DOHH2 (cell line): ENCODE measurements around the gene DGAT2.
A peak's percentile ranks its signal among the peaks of the same experiment; 100 is the strongest.

Experiments
- H3F3A ChIP-seq: fragments of 200-600 bp; sonication (generic), shearing (Covaris generic); 2 replicates; pipeline ENCODE4 v1.6.0; 2016; ENCODE audit warnings: antibody characterized with exemption, mild to moderate bottlenecking; ENCODE audit not compliant: control insufficient read depth, insufficient read depth
- H3K27ac ChIP-seq: fragments of 200-600 bp; sonication (generic); 2 replicates; pipeline ENCODE4 v1.5.1; 2014; ENCODE audit warnings: low read depth, mild to moderate bottlenecking, low read length, moderate library complexity
- H3K27me3 ChIP-seq: fragments of 200-600 bp; sonication (generic); 2 replicates; pipeline ENCODE4 v1.6.1; 2014; ENCODE audit warnings: mild to moderate bottlenecking, low read length, mixed read lengths; ENCODE audit not compliant: control insufficient read depth
- H3K36me3 ChIP-seq: fragments of 200-600 bp; sonication (generic); 2 replicates; pipeline ENCODE4 v1.6.1; 2014; ENCODE audit warnings: mild to moderate bottlenecking, low read length, moderate library complexity, mixed read lengths; ENCODE audit not compliant: control insufficient read depth
- H3K4me1 ChIP-seq: fragments of 200-600 bp; sonication (generic); 2 replicates; pipeline ENCODE4 v1.6.1; 2014; ENCODE audit warnings: mild to moderate bottlenecking, low read length, mixed read lengths; ENCODE audit not compliant: control insufficient read depth
- H3K4me2 ChIP-seq: fragments of 200-600 bp; sonication (generic); 2 replicates; pipeline ENCODE4 v1.6.0; 2014; ENCODE audit warnings: mild to moderate bottlenecking, low read length, moderate library complexity
- H3K4me3 ChIP-seq: fragments of 200-600 bp; sonication (generic); 2 replicates; pipeline ENCODE4 v1.5.1; 2014; ENCODE audit warnings: mild to moderate bottlenecking, low read length, mixed read lengths
- H3K79me2 ChIP-seq: fragments of 200-600 bp; sonication (generic); 2 replicates; pipeline ENCODE4 v1.6.1; 2014; ENCODE audit warnings: mild to moderate bottlenecking, low read length, mixed read lengths; ENCODE audit not compliant: control insufficient read depth
- H3K9me2 ChIP-seq: fragments of 200-600 bp; sonication (generic); replicated peaks from 2 replicates; pipeline ENCODE4 v1.6.1; 2014; ENCODE audit warnings: mild to moderate bottlenecking, low read length, mixed read lengths; ENCODE audit not compliant: control insufficient read depth
- H3K9me3 ChIP-seq: fragments of 200-600 bp; sonication (generic); 2 replicates; pipeline ENCODE4 v1.6.1; 2014; ENCODE audit warnings: antibody characterized with exemption, low read length, mixed read lengths; ENCODE audit not compliant: control insufficient read depth, insufficient read depth
- H4K20me1 ChIP-seq: fragments of 200-600 bp; sonication (generic); 2 replicates; pipeline ENCODE4 v1.6.0; 2014; ENCODE audit warnings: low read depth, mild to moderate bottlenecking, antibody characterized with exemption, low read length, moderate library complexity; ENCODE audit not compliant: control insufficient read depth, insufficient read depth
- CTCF ChIP-seq: fragments of 200-600 bp; sonication (generic); IDR thresholded peaks from one replicate; pipeline ENCODE4 v1.5.1; 2014; ENCODE audit warnings: antibody characterized with exemption, mild to moderate bottlenecking, low read depth, low read length; ENCODE audit not compliant: poor library complexity, severe bottlenecking
- EZH2phosphoT487 ChIP-seq: fragments of 200-600 bp; sonication (generic); IDR thresholded peaks from 2 replicates; pipeline ENCODE4 v1.6.1; 2017; ENCODE audit warnings: borderline replicate concordance, mild to moderate bottlenecking, antibody characterized with exemption, low read length, moderate library complexity, mixed read lengths

DGAT2 gene

GRCh38 chr11:75823946-75824345, 55.4 kb downstream of the DGAT2 start:
- Histone ChIP-seq H3K9me2 (no peaks in the 10 kb centered on the region), H3K4me2 (peak overlapping the region; percentile 75), H3F3A (peaks cover 37% of the 10 kb centered on the region), H3K79me2 (peaks cover 91% of the 10 kb centered on the region), H4K20me1 (peaks cover 3% of the 10 kb centered on the region; the same call in 1 of the 2 replicates), H3K27ac (peak overlapping the region; percentile 99), H3K27me3 (no peaks in the 10 kb centered on the region), H3K36me3 (peaks cover 82% of the 10 kb centered on the region), H3K9me3 (no peaks in the 10 kb centered on the region), H3K4me3 (peak overlapping the region; percentile 60), H3K4me1 (peaks cover 89% of the 10 kb centered on the region)
- TF ChIP-seq CTCF = no peak
- TF ChIP-seq EZH2phosphoT487 = no peak

- Histone ChIP-seq H3K9me2 (no peaks in the 10 kb centered on the region), H4K20me1 (peaks cover 5% of the 10 kb centered on the region; the same call in 1 of the 2 replicates), H3K79me2 (peaks cover 91% of the 10 kb centered on the region), H3K36me3 (peaks cover 86% of the 10 kb centered on the region), H3K4me1 (peaks cover 87% of the 10 kb centered on the region), H3K27me3 (no peaks in the 10 kb centered on the region), H3K9me3 (no peaks in the 10 kb centered on the region), H3K4me3 (peak overlapping the region; percentile 15), H3K27ac (peak overlapping the region; percentile 99), H3F3A (peaks cover 31% of the 10 kb centered on the region), H3K4me2 (peak overlapping the region; percentile 47)
- TF ChIP-seq EZH2phosphoT487 (no peak), CTCF (no peak)
These were observed 58.1 kb downstream of the DGAT2 start for GRCh38 chr11:75826461-75827230.

DNA sequence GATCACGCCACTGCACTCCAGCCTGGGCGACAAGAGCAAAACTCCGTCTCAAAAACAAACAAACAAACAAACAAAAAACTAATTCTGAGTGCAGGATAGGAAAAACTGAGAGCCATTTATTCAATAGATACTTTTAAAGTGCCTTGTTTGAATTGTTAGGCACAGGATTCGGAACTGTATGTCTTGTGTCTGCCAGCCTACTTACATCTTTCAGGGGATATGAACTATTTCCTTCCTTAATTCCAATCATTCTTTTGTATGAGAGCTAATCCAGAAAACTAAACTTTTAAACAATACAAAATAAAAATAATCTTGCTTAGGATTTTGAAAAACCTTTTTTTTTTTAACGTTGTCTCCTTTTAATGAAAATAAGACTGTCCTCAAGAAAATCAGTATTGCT, 59.0 kb downstream of the DGAT2 start:
- H3K27me3 ChIP-seq = no peaks in the 10 kb centered on the region
- peaks cover 87% of the 10 kb centered on the region for H3K4me1 ChIP-seq
- no peak overlapping the region for H3K4me3 ChIP-seq
- no peaks in the 10 kb centered on the region for H3K9me3 ChIP-seq
- H3K27ac ChIP-seq = no peak overlapping the region
- H3K79me2 ChIP-seq = peaks cover 91% of the 10 kb centered on the region
- peaks cover 87% of the 10 kb centered on the region for H3K36me3 ChIP-seq
- H3F3A ChIP-seq = peaks cover 24% of the 10 kb centered on the region
- no peak for TF ChIP-seq CTCF
- TF ChIP-seq EZH2phosphoT487 = no peak
- H4K20me1 ChIP-seq = peaks cover 5% of the 10 kb centered on the region
- H3K4me2 ChIP-seq = no peak overlapping the region
- no peaks in the 10 kb centered on the region for H3K9me2 ChIP-seq
